ENCODE measurements around the gene ATG4A.

- no peak for TF ChIP-seq CTCF (IDR thresholded peaks at IDR 0.05; ENCODE audit: control extremely low read depth in 1 of 3, insufficient read depth in 1 of 3, low read depth in 1 of 3, low read length in 3 of 3)
- no peak for TF ChIP-seq SRF (IDR thresholded peaks at IDR 0.05; ENCODE audit: low read depth, low read length)
- no peak for TF ChIP-seq TCF12 (IDR thresholded peaks at IDR 0.05; ENCODE audit: low read depth, low read length)
- no peak for TF ChIP-seq BACH1 (IDR thresholded peaks at IDR 0.05; ENCODE audit: low read length)
- no peak for TF ChIP-seq SIRT6 (IDR thresholded peaks at IDR 0.05; ENCODE audit: low read length)
- no peak for TF ChIP-seq RXRA (IDR thresholded peaks at IDR 0.05; ENCODE audit: insufficient read depth, low read depth, low read length)
- no peak for TF ChIP-seq KDM4A (IDR thresholded peaks at IDR 0.05; ENCODE audit: low read depth, low read length, severe bottlenecking)
- TF ChIP-seq POLR2AphosphoS5 (IDR thresholded peaks at IDR 0.05; ENCODE audit: low read depth, low read length) = no peak
- TF ChIP-seq PHF8 (conservative IDR thresholded peaks at IDR 0.05; ENCODE audit: low read depth, low read length) = no peak
- no peak for TF ChIP-seq CHD2 (IDR thresholded peaks at IDR 0.05; ENCODE audit: low read length)
- TF ChIP-seq TAF7 (optimal IDR thresholded peaks at IDR 0.05; ENCODE audit: borderline replicate concordance, low read depth, low read length) = no peak
- TF ChIP-seq POLR2A (IDR thresholded peaks at IDR 0.05; ENCODE audit: control extremely low read depth in 1 of 2, low read depth in 2 of 2, low read length in 2 of 2) = no peak
- TF ChIP-seq GABPA (IDR thresholded peaks at IDR 0.05; ENCODE audit: borderline replicate concordance, insufficient read depth, low read length) = no peak
These were observed 77.6 kb downstream of the ATG4A start for GRCh38 chrX:108168961-108169740.

Measured in H1 (cell line).